OCI-LY7 (cell line): ENCODE measurements around the gene COMP. TPM values are rescaled to one million over a fixed set of nuclear protein-coding genes. Genes with fewer than 3 reads are reported as not detected.

Experiments used
- BruUV-seq: library from RNA; stranded (reverse); fragments of 400-500 nt; replicated peaks from 2 replicates; lab custom pipeline; 2021; lab: Mats Ljungman, UMichigan
- CTCF ChIA-PET: fragments of 300-600 bp; sonication (Branson Sonifier 250); formaldehyde crosslinking; loops from one replicate; lab custom pipeline; 2022; ENCODE audit warnings: antibody characterized with exemption; ENCODE audit not compliant: unreplicated experiment; lab: Charles Lee
- POLR2A ChIA-PET: fragments of 300-600 bp; sonication (Branson Sonifier 250); formaldehyde crosslinking; loops from one replicate; lab custom pipeline; 2022; ENCODE audit warnings: antibody characterized with exemption; lab: Charles Lee
- DNase-seq: peaks from one replicate; pipeline ENCODE4 v3.0.0-alpha.2; 2015; ENCODE audit warnings: low spot score
- H2AFZ ChIP-seq: fragments of 200-600 bp; sonication (generic), shearing (Covaris generic); 2 replicates; pipeline ENCODE4 v1.6.1; 2014; ENCODE audit warnings: mild to moderate bottlenecking, antibody characterized with exemption, low read length, moderate library complexity
- H3K27ac ChIP-seq: fragments of 200-600 bp; sonication (generic); 2 replicates; pipeline ENCODE4 v1.5.1; 2014; ENCODE audit warnings: mixed run types, low read depth, mild to moderate bottlenecking, moderate library complexity, low read length, inconsistent platforms; ENCODE audit not compliant: poor library complexity, severe bottlenecking
- H3K36me3 ChIP-seq: fragments of 200-600 bp; sonication (generic); 2 replicates; pipeline ENCODE4 v1.6.1; 2014; ENCODE audit warnings: mild to moderate bottlenecking, antibody characterized with exemption, low read length, moderate library complexity, mixed read lengths; ENCODE audit not compliant: insufficient read depth
- H3K4me1 ChIP-seq: fragments of 200-600 bp; sonication (generic); 2 replicates; pipeline ENCODE4 v1.5.1; 2014; ENCODE audit warnings: mild to moderate bottlenecking, low read length; ENCODE audit not compliant: insufficient read depth, poor library complexity, severe bottlenecking
- H3K4me2 ChIP-seq: fragments of 200-600 bp; sonication (generic); 2 replicates; pipeline ENCODE4 v1.6.1; 2014; ENCODE audit warnings: mild to moderate bottlenecking, low read length
- H3K4me3 ChIP-seq: fragments of 200-600 bp; sonication (generic); 2 replicates; pipeline ENCODE4 v1.5.1; 2014; ENCODE audit warnings: mild to moderate bottlenecking, low read depth, low read length; ENCODE audit not compliant: poor library complexity, severe bottlenecking
- H3K79me2 ChIP-seq: fragments of 200-600 bp; sonication (generic); 2 replicates; pipeline ENCODE4 v1.6.1; 2016; ENCODE audit warnings: low read depth, mild to moderate bottlenecking, low read length, moderate library complexity, mixed read lengths; ENCODE audit not compliant: insufficient read depth
- H3K9me2 ChIP-seq: fragments of 200-600 bp; sonication (generic); 2 replicates; pipeline ENCODE4 v1.6.1; 2016; ENCODE audit warnings: mild to moderate bottlenecking, low read length, mixed read lengths; ENCODE audit not compliant: insufficient read depth
- H3K9me3 ChIP-seq: fragments of 200-600 bp; sonication (generic); 2 replicates; pipeline ENCODE4 v1.6.1; 2014; ENCODE audit warnings: mild to moderate bottlenecking, mixed run types, low read length, mixed read lengths
- H4K20me1 ChIP-seq: fragments of 200-600 bp; sonication (generic); 2 replicates; pipeline ENCODE4 v1.6.1; 2014; ENCODE audit warnings: mild to moderate bottlenecking, antibody characterized with exemption, low read length, moderate library complexity, mixed read lengths; ENCODE audit not compliant: insufficient read depth
- EZH2phosphoT487 ChIP-seq: fragments of 200-600 bp; sonication (generic); IDR thresholded peaks from 2 replicates; pipeline ENCODE4 v1.6.1; 2018; ENCODE audit warnings: low read depth, borderline replicate concordance, mild to moderate bottlenecking, mixed run types, antibody characterized with exemption, low read length, moderate library complexity, mixed read lengths
- intact Hi-C: fragments of 100-400 bp; cut with micrococcal nuclease; formaldehyde crosslinking; loops from one replicate; pipeline ENCODE4 v1.10.0; 2022; ENCODE audit not compliant: unreplicated experiment
- total RNA-seq, 2 experiments: library from RNA; depleted of rRNA in 1 of 2; stranded (reverse); fragments of >200 nt in 1 of 2; shearing (Covaris generic) in 1 of 2; gene quantifications; 2 replicates each; pipeline ENCODE4 v1.2.3, GENCODE V29; 2014 to 2022
- TF ChIP-seq, protein P1 (sequence below): fragments of 200-600 bp; sonication (generic); conservative IDR thresholded peaks from 2 replicates; pipeline ENCODE4 v1.5.1; 2014; ENCODE audit warnings: mild to moderate bottlenecking, antibody characterized with exemption, low read length, moderate library complexity, mixed read lengths

Gene COMP
- total RNA-seq, 2 experiments from 2014 or later: not detected

DNA sequence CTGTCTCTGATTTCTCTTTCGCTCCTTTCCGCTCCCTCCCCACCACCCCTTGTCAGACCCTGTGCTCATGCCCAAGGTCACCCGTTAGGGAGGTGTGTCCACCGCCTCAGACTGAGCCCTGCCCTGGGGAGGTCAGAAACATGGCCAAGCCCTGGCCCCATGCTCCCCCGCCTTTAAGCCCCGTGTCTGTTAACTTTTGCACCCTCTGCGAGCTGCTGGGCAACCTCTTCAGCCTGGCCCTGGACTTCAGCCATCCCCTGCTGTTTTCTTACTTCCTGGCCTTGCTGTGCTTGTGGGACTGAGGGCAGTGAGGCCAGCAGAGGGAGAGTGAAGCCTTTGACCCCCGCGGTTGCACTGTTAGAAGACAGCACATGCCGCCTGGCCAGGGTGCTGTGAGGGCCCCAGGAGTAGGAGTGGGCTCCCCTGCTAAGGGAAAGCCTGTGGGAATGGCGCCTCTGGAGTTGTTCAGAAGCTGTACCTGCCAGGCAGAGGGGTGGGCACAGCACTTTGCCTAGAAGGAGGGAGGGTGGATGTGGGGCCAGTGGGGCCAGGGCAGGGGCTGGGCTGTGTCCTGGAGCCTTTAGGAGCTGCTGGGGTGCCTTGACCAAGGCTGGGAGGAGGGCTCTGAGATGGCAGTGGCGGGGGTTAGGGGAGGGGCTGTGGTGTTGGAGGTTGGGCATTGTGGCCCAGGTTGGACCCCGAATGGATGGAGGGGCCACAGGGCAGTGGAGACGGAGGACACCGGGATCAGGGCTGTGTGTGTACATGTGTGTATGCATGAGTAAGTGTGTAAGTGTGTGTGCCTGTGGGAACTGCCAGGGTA, 48.6 kb upstream of the COMP start:
- TF ChIP-seq, protein P1, sequence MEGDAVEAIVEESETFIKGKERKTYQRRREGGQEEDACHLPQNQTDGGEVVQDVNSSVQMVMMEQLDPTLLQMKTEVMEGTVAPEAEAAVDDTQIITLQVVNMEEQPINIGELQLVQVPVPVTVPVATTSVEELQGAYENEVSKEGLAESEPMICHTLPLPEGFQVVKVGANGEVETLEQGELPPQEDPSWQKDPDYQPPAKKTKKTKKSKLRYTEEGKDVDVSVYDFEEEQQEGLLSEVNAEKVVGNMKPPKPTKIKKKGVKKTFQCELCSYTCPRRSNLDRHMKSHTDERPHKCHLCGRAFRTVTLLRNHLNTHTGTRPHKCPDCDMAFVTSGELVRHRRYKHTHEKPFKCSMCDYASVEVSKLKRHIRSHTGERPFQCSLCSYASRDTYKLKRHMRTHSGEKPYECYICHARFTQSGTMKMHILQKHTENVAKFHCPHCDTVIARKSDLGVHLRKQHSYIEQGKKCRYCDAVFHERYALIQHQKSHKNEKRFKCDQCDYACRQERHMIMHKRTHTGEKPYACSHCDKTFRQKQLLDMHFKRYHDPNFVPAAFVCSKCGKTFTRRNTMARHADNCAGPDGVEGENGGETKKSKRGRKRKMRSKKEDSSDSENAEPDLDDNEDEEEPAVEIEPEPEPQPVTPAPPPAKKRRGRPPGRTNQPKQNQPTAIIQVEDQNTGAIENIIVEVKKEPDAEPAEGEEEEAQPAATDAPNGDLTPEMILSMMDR: no peak
- no peak for TF ChIP-seq EZH2phosphoT487
- no peak overlapping the region for H2AFZ ChIP-seq
- H3K27ac ChIP-seq: no peak overlapping the region
- H3K79me2 ChIP-seq: peaks cover 100% of the 10 kb centered on the region
- H3K4me1 ChIP-seq: peaks cover 10% of the 10 kb centered on the region
- H3K4me2 ChIP-seq: no peak overlapping the region
- H3K4me3 ChIP-seq: no peak overlapping the region
- no peaks in the 10 kb centered on the region for H3K9me3 ChIP-seq
- intact Hi-C loops: loop anchor here (10.0 kb wide), 1 partner anchor 415 kb away; no protein-coding TSS in a partner anchor
- BruUV-seq: no TSS peak
- peaks cover 93% of the 10 kb centered on the region for H3K36me3 ChIP-seq
- peaks cover 40% of the 10 kb centered on the region for H4K20me1 ChIP-seq
- ChIA-PET CTCF (no interaction called here), POLR2A (interaction anchor here (1.2 kb wide), 1 partner anchor 11 kb away, joined by 4 read pairs; no protein-coding TSS in a partner anchor)
- H3K9me2 ChIP-seq: no peaks in the 10 kb centered on the region
- no peak for DNase-seq

DNA sequence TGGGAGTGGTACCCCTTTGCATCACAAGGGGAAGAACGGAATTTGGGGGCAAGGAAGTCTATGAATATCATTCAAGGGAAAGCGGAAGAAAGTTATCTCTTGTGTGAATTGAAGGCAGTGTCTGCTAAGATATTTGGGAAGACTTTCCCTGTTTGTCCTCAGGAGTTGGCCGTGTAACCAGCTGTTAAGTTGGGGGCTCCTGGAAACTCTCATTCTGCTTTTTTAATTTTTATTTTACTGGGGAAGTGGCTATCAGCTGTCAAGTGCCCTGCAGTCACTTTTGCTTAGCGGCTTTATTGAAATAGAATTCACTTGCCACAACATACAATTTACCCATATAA, 43.5 kb upstream of the COMP start:
- POLR2A ChIA-PET: no interaction called here
- DNase-seq: no peak
- no peak for TF ChIP-seq EZH2phosphoT487
- TF ChIP-seq, protein P1: no peak
- intact Hi-C loops: loop anchor here (5.0 to 10.0 kb wide), 3 partner anchors 152 to 410 kb away; partner anchors contain the start of genes CRTC1 and REX1BD
- no TSS peak for BruUV-seq
- CTCF ChIA-PET: no interaction called here
- no peaks in the 10 kb centered on the region for H3K9me3 ChIP-seq
- no peak overlapping the region for H2AFZ ChIP-seq
- H3K9me2 ChIP-seq: no peaks in the 10 kb centered on the region
- H3K79me2 ChIP-seq: peaks cover 73% of the 10 kb centered on the region
- peak overlapping the region; percentile 94 for H3K4me3 ChIP-seq
- H3K27ac ChIP-seq: no peak overlapping the region
- H3K4me2 ChIP-seq: peak overlapping the region; percentile 99
- peaks cover 42% of the 10 kb centered on the region for H4K20me1 ChIP-seq
- peaks cover 72% of the 10 kb centered on the region for H3K36me3 ChIP-seq
- peaks cover 26% of the 10 kb centered on the region for H3K4me1 ChIP-seq
